NCI-H146 (cell line): ENCODE data around the gene TENM3.

Source experiments
- DNase-seq: peaks from one replicate; lab custom pipeline; 2025; lab: John Stamatoyannopoulos, UW

Gene TENM3

DNA sequence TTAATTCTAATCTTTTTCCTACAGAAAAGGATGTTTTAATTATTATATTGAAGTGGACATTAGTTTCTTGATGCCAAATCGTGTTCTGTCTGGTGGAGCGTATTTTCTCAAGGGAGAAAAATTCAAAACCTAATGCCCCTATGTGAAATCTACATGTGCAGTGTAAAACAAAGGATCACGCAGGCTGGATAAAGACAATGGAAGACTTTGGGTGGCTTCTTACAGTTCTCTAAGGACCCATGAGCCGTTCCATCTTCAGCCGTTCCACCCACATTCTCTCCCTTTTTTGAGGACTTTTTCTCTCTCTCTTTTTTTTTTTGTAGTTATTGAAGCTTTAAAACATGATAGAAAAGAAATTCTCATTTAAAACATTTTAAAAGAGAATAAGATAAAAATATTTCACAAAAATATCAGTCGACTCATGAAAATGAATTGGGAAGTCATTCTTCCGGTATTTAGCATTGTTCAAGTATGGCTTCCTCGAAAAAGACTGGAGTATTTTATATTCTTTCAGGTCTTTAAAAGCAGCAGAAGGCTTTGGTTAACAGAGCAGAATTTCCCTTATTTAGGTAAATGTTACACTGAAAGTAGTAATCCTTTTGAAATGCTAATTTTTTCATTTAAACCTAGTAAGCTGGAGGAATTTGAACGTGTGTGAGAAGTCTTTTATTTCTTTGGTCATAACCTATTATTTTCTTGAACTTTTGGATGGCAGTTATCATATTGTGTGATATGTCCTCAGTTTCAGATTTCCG is 11.0 kb downstream of the TENM3 start:
- no peak for DNase-seq

DNA sequence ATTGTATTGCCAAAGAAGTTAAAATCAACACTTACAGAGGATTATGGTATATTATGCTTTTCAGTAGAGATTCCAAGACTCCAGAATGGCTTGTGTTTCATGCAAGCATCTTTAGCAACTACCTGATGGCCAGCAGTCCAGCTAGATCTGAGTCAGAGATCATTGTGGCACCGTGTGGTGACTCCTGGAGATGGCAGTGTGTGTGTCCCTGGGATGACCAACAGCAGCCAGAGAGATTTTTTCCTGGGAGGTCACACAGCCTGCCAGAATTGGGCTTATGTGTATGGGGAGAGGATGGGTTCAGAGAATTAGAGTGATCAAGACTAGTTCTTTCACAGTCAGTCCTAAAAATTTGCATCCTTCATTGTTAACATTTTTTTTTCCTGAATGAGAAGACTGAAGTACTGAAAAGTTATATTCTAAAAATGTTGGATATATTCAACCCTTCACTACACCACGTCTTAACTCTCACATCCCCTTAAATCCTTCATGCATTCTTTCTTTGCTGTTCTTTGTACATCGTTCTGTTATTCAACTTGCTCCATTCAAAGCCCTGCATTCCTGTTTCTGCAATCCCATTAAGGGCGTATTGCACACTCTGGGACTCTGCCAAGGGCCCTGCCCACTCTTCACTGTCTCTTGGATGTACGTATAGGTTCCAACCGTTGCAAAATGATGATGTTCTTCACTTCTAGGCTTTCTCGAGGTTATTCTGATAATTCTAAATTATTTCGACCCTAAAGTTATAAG is 12.4 kb downstream of the TENM3 start:
- DNase-seq = no peak

- DNase-seq = no peak
Observed at GRCh38 chr4:182257016-182257415, 13.8 kb downstream of the TENM3 start.

GRCh38 chr4:182257503-182257902 is 14.3 kb downstream of the TENM3 start:
- DNase-seq = no peak

DNA sequence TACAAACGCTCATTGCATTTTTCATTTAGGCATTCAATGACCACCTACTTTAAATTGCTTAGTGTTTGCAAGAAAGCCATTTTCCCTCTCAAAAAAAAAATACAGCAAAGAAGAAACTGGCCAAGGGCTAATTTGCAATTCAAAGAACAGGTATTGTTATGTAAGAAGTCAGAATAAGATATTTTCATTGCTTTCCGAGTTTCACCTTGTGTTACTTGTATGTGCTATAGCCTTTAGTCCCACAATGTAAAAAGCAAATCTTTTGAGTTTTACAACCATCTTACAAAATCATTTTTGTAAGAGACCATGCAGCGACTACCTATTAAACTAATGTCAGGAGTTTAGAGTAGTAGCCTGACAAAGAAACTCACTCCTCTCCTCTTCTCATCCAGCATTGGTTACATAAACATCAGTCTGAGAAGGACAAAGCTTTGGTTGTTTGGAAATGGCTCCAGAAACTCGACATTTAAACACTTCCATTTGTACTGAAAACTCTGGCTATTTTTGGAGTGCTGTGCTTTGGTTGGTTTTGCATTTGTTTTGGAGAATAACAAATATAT is 15.3 kb downstream of the TENM3 start:
- no peak for DNase-seq

- no peak for DNase-seq
Observed at GRCh38 chr4:182261651-182262223, 18.5 kb downstream of the TENM3 start.

DNA sequence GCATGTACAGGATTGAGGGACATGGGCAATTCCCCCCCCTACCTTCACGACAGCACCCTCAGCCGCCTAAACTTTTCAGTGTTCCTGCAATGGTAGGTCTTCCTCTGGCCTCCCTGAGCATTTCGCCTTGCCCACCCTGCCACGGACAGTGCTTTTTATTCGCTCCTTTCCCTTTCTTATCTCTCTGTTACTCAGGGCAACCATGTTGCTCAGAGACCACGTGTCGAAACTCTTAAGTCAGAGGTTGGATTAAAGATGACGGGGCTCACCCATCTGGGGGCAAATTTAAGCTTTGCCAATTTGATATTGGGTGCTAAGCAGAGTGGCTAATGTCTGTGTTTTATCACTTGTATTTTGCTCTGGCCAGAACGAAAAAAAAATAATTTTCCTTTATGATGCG is 20.4 kb downstream of the TENM3 start:
- no peak for DNase-seq

DNA sequence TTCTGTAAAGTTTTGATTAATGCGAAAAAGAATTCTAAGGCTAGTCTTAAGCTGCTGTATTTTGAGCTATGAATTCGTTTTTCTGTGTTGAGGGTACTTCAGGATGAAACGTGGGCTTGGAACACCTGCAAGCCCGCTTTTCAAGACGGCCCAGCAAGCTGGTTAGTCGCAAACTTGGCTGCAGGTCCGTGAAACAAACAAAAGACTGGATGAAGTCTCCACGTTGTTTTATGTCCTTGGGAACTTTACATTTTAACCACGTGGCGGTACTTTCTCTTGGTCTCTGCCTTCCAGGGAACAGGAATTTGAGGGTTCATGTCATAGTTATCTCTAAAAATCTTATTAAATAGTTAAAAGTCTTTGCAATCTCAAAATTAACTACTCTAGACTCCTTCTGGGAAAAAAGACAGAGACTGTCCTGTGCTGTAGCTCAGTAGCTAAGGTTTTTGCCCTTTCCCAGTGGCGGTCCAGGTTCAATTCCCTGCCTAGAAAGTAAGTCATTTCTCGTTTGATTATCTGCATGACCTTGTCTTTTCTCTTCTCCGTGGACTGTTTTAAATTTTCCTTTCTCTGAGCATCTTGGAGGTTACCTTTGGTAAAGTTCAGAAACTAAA is 21.0 kb downstream of the TENM3 start:
- DNase-seq = no peak

- no peak for DNase-seq
Observed at GRCh38 chr4:182265881-182266280, 22.7 kb downstream of the TENM3 start.

GRCh38 chr4:182267048-182267447 is 23.8 kb downstream of the TENM3 start:
- DNase-seq = no peak

DNA sequence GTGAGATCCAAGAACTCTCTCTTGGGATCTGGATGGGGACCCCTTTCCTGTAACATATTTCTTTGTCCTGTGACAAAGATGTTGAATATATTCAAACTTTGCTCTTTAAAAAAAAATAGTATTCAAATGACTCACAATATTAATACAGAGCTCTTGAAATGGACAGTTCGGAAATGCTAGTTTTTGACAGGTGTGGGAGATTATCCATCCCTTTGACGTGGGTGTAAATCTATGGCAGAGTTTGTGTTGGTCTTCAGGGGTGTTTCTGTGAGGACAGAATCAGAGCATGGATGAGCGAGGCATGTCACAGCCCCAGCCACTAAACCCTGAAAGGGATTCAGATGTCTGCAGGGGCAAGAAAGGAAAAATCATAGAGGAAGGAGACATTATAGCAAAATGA is 25.8 kb downstream of the TENM3 start:
- DNase-seq = no peak

- DNase-seq = no peak
Observed at GRCh38 chr4:182271731-182272130, 28.5 kb downstream of the TENM3 start.

DNA sequence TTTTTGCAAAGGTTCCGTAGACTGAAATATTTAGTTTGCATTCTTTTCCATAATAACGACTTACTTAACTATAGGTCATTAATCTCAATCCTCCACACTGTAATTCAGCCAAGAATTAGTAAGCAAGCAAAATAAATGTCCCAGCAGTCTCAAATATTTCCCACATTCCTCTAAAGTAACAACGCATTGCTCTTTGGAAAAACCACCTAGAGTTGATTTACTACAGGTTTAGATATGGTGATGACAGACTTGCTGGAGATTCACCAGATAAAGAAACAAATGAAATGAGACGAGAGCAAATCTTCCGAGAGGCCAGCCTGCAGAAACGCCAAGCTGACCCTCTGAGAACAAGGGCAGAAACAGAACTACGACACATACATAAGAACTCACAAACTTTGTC is 28.9 kb downstream of the TENM3 start:
- DNase-seq = no peak

DNA sequence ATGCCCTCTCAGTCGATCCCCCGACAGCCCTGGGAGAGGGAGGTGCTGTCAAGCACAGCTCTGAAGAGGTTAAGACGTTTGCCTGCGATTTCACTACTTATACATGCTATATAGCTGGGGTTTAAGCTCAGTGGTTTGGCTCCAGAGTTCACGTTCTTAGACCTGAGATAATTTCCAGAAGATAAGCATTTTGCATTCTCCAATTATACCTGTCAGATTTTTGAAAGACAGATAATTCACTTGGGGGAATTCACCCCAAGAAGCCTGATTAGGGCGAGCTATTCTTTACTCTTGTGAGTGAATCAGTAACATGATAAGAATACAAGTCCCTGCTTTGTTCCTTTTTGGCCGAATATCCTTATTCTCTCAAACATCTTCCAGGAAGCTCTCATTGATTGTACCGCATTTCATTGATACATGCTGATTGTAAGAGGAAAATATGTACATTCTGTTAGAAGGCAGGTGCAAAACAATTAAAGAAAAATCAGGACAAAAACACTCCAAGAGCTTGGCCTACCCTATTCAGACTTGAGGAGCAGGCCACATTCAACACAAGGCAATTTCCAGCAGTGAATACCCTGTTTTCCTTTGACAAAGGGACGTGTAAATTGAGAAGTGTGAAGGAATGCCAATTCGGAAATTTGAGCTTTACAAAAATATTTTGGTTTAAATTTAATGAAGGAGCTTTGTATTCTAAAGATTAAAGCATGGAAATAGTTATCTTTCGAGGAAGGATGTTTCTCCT is 30.2 kb downstream of the TENM3 start:
- no peak for DNase-seq

- DNase-seq = peak; percentile 79
Observed at GRCh38 chr4:182276210-182277109, 33.3 kb downstream of the TENM3 start.

- DNase-seq = no peak
Observed at GRCh38 chr4:182277377-182277776, 34.2 kb downstream of the TENM3 start.

DNA sequence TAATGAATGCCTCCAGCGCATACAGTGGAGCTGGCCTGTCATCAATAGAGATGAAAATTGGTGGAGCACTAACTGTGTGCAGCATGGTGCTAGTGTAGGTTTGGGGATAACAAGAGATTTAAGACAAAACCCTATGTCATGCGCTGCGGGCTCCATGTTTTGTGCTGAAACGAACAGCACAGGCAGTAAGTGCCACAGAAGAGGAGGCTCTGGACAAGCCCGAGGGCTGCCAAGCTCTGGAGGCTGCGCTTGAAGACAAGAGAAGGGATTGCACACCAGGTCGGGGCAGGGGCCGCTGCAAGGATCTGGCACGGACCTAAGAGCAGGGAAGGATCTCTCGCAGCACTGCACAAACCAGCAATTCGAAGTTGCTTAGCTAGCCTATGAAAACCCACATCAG is 35.5 kb downstream of the TENM3 start:
- DNase-seq = no peak

GRCh38 chr4:182280436-182281111 is 37.4 kb downstream of the TENM3 start:
- DNase-seq = no peak

GRCh38 chr4:182286035-182286434 is 42.8 kb downstream of the TENM3 start:
- no peak for DNase-seq

DNA sequence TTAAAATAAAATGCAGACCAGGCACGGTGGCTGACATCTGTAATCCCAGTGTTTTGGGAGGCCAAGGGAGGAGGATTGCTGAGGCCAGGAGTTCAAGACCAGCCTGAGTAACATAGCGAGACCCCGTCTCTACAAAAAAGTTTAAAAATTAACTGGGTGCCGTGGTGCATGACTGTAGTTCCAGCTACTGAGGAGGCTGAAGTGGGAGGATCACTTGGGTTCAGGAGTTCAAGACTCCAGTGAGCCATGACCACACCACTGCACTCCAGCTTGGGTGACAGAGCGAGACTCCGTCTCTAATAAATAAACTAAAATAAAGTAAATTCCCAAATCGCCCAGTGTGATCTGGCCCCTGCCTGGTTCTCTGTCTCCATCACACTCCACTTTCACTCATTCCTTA is 43.7 kb downstream of the TENM3 start:
- DNase-seq = no peak
